GM21737 (cell line): ENCODE results near the gene ENG.

Source experiments
- ATAC-seq: cut with Tn5 transposase; IDR thresholded peaks from one replicate; pipeline ENCODE4 v1.9.1; 2021; ENCODE audit warnings: mild to moderate bottlenecking, moderate library complexity; ENCODE audit not compliant: unreplicated experiment

Gene ENG

DNA sequence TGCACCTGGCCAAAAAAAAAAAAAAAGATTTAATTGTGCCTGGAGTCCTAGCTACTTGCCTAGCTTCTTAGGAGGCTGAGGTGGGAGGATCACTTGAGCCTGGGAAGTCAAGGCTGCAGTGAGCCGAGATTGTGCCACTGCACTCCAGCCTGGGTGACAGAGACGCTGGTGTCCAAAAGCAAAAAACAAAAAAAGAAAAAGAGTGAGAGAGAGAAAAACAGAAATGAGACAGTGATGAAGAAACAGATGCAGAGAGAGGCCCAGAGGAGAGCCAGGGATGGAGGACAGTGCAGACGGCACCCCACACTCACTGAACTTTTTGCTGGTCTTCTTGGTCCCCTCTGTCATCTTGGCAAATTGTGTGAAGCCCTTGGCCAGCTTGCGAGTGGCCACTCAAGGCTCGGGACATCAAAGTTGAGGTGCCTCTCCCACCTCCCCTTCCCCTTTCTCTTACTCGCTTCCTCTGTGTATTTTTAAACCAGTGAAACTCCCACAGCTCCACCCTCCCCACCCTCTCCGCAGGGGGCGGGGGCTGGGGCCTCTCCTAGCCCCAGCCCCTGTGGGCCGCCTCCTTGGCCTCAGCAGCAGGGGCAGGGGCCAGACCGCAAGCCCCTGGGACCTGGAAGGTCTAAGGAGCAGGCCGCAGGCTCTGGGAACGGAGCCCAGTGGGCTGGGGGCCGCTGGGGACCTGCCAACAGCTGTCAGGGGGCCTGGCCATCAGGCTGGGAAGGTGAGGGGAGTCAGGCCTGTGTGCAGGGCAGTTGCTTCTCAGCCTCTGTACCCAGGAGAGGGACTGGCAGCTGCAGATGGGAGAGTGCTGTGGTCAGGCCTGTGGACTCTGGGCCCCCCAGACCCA lies 76.0 kb downstream of the ENG start, which contains the start of gene SH2D3C:
Gene SH2D3C, minus strand, starts transcription at position 387 of the 856 bp plus-strand sequence. Its CDS starts 39 bp downstream, at position 348.
- peak; percentile 34 for ATAC-seq

DNA sequence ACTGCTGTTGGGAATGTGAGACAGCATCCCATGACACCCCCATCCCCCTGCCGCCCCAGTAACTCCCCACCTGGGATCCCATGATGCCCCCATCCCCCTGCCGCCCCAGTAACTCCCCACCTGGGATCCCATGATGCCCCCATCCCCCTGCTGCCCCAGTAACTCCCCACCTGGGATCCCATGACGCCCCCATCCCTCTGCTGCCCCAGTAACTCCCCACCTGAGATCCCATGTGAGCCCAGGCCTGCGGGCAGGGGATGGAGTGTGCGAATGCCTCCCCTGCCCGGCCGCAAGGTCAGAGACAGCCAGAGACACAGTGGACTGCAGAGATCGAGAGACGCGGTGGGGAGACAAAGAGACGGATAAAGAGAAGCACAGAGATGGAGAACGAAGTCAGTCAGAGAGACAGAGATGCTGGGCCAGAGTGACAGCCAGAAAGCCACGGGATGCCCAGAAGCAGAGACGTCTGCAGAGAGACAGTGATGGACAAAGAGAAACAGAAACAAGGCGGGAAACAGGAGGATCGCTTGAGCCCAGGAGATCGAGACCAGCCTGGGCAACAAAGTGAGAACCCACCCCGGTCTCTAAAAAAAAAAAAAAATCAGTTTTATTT lies 77.0 kb downstream of the ENG start:
- no peak for ATAC-seq

DNA sequence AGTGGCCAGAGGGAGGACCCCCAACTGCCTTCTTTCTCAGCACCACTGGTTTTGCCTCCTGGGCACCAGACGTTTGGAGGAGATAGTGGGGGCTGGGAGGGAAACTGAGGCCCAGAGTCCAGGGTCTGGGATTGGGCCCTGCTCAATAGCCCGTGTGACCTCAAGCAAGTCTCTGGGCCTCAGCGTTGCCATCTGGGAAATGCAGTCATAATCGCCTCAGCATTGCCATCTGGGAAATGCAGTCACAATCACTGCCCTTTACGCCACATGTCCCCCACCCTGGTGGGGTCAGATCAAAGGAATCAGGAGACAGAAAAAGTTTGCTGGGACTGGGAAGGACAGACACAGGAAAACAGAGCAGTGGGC lies 77.6 kb downstream of the ENG start:
- no peak for ATAC-seq

DNA sequence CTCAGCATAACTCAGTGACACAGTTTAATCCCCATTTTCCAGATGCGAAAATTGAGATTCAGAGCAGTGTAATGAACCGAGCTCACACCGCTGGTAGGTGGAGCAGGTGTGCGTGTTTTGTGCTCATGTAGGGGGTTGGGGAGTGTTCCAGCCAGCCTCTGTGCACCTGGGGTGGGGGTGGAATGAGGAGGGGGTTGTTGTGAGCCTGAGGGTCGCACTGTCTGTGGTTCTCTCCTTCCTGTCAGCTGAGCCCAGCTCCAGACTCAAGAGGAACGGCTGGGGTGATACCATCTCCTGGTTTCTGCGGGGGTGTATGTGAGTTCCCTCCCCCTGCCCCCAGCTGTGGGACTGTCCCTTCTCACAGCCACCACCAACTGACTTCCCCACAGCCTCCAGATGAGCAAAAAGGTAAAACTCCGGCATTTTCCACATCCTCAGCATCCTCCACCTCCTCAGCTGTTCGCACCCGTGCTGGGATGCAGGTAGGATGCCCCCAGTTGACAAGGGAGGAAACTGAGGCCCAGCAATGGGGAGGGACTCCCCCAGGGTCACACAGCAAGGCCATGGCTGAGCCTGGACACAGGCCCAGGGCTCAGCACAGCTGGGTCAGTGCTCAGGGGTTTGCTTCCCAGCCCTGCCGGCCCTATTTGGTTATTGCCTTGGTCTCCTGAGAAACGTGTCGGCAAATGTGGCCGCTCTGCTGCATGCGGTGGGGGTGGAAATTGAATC lies 78.1 kb downstream of the ENG start:
- ATAC-seq, result no peak

DNA sequence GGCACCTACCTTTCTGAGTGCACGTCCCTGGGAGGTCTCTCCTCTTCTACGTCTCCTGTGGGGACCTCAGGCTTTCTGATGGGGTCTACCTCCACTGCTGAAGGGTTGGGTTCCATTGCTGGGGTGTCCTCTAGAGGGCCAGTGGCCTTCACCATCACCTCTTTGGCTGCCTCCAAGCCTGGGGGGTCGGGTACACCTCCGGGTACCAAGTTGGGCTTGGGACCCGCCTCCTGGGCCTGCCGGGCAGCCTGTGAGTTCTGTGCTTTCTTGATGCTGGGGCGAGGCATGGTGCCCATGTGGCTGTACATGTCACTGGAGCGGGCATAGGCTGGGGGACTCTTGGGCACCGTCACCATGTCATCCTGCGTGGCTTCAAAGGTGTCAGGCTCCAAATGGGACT lies 80.5 kb downstream of the ENG start:
- no peak for ATAC-seq

DNA sequence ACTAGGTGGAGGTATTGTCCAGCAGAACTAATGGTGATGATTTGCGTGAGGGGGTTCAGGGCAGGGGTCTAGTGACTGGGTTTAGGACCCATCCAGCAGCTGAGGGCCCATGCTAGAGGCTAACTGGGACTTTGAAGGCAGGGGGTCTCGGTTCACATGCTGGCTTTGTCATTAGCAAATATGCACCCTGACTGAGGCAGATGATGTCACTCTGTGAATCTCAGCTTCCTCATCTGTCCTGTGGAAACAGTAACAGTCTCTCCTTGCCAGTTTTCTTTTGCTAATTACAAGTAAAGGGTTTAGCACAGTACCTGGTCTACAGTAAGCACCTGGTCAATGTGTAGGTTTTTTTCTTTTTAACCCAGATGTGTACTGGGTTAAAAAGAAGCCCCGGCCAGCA lies 81.2 kb downstream of the ENG start:
- ATAC-seq, result no peak

DNA sequence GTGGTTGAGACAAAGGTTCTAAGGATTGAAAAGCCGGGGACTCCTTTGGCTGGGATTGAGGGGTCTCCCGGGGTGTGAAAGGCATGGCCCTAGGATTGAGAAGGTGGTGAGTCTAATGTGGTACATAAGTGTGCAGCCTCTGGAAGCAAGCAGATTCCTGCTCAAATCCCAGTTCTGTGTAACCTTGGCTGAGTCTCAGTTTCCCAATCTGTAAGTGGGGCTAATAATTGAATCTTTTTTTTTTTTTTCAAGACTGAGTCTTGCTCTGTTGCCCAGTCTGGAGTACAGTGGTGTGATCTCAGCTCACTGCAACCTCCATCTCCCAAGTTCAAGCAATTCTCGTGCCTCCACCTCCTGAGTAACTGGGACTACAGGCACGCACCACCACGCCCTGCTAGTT lies 81.9 kb downstream of the ENG start:
- ATAC-seq, result no peak

DNA sequence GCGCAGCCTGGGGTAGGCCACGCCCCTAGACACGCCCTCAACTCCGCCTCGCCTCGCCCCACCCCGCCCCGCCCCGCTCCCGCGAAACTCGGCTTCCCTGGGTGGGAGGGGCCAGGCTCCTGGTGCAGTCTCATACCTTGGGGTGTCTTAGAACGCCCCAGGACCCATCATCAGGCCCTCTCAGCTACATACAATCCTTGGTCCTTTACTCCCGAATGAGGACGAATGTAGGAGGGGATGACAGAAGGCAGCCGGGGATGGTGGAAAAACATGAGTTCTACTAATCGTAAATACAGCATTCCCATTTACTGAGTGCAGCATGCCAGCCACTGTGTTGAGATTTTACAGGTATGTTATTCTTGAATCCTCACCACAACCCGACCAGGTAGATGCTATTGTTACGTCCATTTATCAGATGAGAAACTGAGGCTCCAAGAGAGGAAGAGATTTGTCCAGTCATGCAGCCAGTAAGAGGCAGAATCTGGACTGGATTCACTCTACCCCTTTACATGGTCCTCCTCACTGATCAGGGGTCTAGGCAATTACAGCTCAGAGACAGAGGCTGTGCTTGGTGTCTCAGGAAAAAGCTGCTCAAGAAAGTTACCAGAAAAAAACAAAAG lies 82.8 kb downstream of the ENG start:
- ATAC-seq, result no peak

DNA sequence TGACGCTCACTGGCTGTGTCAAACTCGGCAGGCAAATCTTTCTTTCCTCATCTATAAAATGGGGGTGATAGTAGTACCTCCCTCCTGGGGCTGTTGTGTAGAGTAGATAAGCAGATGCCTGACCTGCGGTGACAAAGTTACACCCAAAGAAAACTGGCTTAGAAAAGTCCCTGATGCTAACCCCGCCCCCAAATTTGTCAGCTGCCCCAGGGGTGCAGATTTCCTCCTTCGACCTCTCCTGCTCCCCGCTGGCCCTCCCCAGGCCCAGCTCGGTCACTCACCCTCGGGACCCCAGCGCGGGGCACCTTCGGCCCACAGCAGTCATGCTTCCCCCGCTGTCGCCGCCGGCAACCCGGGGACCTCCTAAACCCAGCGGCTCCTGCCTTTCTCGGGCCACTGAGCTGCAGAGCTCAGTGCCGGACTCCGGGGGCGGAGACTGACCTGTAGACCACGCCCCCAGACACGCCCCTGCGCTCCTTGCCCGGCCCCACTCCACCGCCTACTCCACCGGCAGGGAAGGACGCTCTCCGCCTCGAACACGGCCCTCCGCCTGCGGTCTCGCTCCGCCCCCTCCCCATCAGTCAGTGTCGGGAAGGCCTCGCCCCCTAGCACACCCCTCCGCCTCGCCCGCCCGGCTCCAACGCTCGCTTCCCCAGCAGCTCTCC lies 83.4 kb downstream of the ENG start:
- peak; percentile 83 for ATAC-seq

DNA sequence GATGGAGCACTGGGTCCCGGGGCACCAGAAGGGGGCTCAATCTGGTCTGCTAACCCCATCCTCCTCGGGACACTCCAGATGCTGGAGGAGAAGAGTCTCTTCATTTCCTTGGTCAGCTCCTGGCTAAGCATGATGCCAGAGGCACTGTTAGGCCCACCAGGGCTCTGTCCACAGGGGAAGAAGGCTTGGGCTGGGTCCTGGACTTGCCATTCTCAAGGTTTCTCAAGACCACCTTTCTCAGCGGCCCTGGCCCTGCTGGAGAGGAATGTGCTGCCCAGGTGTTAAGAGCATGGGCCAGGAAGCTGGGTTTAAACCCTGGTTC lies 83.9 kb downstream of the ENG start:
- no peak for ATAC-seq

DNA sequence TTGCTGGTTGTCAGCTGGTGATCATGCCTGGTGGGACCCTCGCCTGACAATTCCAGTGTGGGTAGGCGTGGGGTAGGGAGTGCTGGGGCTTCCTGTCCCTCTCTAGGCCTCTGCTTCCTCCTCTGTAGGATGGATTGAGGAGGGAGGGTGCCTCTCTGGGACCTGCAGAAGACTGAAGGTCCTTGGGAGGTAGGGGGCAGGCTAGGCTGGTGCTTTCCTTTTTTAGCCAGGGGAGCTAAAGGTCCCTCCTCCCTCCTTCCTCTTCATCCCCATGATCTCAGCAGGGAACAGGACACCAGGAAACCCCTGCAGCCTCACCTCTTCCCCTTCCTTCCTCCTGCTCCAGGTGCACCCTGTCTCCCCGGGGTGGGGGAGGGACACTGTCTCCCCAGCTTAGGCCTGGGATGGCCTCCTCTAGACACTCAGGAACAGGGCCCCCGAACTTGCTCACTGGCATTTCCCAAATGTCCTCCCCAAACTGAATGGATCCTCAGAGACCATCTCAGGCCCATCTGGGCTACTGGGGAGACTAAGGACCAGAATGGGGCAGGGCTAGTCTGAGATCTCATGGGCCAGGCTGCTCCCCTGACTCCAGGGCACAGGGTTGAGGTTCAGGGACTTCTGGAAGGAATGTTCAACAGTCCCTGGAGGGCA lies 84.4 kb downstream of the ENG start:
- no peak for ATAC-seq

DNA sequence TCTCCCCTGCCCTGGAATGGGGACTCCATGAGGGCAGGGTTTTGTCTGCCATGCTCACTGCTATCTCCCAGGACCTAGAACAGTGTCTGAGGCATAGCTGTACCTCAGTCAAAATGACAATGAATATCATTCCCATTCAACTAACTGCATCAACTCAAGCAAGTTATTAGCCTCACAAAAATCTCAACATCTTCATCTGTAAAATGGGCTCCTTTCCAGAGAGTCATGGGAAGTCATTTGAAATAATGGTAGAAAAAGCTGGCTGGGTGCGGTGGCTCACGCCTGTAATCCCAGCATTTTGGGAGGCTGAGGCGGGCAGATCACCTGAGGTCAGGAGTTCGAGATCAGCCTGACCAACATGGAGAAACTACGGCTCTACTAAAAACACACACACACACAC lies 85.4 kb downstream of the ENG start:
- ATAC-seq, result no peak

DNA sequence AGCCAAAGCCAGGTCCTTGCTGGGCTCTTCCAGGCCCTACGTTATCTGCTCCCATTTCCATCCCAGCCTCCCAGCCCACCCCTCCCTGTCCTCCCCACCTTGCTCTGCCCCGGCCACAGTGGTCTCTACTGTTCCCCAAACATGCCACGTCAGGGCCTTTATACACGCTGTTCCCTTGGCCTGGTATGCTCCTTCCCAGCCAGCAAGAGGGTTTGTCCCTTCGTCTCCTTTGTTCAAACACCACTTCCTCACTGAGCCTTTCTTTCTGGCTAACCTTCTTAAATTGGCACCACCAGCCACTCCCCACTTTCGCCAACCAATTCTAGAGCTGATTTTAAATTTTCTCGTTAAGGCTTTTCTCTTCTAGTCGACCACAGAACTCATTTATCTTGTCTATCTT lies 85.8 kb downstream of the ENG start:
- no peak for ATAC-seq

DNA sequence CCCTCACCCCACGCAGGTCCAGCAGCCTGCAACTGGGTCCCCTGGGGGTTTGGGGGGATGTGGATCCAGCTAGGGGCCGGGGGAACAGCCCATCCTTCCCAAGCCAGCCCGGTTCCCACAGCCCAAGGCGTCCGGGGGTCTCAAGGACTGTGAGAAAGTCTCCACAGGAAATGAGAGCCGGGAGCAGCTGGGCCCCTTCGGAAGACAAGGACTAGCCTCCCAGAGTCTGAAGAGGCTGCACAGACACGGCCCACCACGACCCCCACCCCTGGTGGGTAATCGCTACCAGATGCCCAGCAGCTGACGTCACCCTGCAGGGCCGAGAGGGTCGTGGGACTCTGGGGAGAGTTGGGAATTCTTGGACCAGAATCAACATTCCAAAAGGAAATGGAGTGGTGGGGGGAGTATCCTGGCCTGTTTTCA lies 86.5 kb downstream of the ENG start:
- no peak for ATAC-seq

DNA sequence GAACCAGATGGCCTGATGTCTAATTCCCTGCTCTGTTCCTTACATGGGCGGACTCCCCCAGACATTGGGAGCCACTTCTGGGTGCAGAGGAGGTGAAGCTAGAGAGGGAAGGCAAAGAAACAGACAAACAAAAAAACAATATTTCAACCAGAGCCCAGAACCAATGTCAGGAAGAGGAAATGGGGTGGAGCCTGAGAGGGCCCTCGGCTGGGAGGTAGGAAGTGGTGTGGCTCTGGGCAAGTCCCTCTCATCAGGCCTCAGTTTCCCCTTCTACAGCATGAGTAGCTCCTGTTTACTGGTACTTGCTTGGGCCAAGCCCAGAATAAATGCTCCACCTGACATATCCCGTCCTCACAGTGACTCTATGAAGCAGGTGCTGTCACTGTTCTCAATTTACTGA lies 87.0 kb downstream of the ENG start:
- ATAC-seq, result no peak

DNA sequence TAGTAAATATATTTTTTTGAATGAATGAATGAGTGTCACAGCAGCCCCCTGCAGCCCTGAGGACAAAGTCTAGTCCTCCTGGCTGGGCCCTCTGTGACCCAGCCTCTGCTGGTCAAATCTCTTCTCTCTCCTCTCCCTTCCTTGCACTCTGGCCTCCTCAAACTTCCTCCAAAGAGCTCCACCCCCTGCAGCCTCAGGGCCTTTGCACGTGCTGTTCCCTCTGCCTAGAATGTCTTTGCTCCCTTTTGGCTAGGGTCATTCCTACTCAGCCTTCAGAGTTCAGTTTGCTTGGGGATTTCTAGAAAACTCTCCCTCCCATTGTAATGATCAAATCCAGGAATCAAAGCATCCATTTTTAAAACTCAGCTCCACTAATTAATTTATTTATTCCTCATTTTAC lies 89.0 kb downstream of the ENG start:
- no peak for ATAC-seq
